Mucosa of descending colon (tissue), 3 donors: ENCODE results near the gene SPANXD. TPM values are rescaled to one million over a fixed set of nuclear protein-coding genes. Genes with fewer than 3 reads are reported as not detected.

Experiments used
- ATAC-seq: fragments of 200-7000 bp; cut with Tn5 transposase; one replicate; pipeline ENCODE4 v1.9.1; 2020; ENCODE audit warnings: mild to moderate bottlenecking, moderate library complexity
- DNase-seq, 3 donors: peaks; one replicate each; pipeline ENCODE4 v3.0.0-alpha.2; 2020
- H3K36me3 ChIP-seq: fragments of 200-600 bp; one replicate; pipeline ENCODE4 v1.8.0; 2021; ENCODE audit warnings: low read depth, mild to moderate bottlenecking
- H3K4me1 ChIP-seq: fragments of 200-600 bp; one replicate; pipeline ENCODE4 v1.8.0; 2021; ENCODE audit warnings: low read depth, mild to moderate bottlenecking
- H3K4me3 ChIP-seq: fragments of 200-600 bp; one replicate; pipeline ENCODE4 v1.8.0; 2021; ENCODE audit warnings: mild to moderate bottlenecking
- H3K9me3 ChIP-seq: fragments of 200-600 bp; one replicate; pipeline ENCODE4 v1.8.0; 2021; ENCODE audit warnings: mild to moderate bottlenecking
- intact Hi-C, 2 donors: fragments of 100-400 bp; cut with DNase I in 1 of 2; cut with micrococcal nuclease in 1 of 2; formaldehyde crosslinking; loops; one replicate each; pipeline versions ENCODE4 v1.11.0 to v1.11.1; 2022; cut with DNase I, micrococcal nuclease
- total RNA-seq, 3 donors: library from RNA; stranded (reverse); fragmentation: NEBNext Ultra II Directional in 2 of 3; extraction: Animal tissue kit (Norgen Biotek cat#: 25700) in 2 of 3; gene quantifications; one replicate each; pipeline versions ENCODE4 v1.2.1 to v1.2.4, GENCODE V29; 2021 to 2023
- TF ChIP-seq, protein P1 (sequence below): fragments of 200-600 bp; IDR thresholded peaks from one replicate; pipeline ENCODE4 v1.8.0; 2022; ENCODE audit warnings: antibody characterized with exemption, mild to moderate bottlenecking
- donor health status: DM: no; HTN: no; CAD: no; lungs with moderate emphysema.
- donor health status: DM: no; HTN: no; CAD: no.
- donor health status: DM: no; HTN: yes; CAD: no.

SPANXD gene
- total RNA-seq, 3 donors from 2014 or later: not detected

- DNase-seq: no peak
- H3K9me3 ChIP-seq: no peaks in the 10 kb centered on the region
- ATAC-seq: no peak
- no peaks in the 10 kb centered on the region for H3K36me3 ChIP-seq
- H3K4me3 ChIP-seq: no peak overlapping the region
- TF ChIP-seq, protein P1, sequence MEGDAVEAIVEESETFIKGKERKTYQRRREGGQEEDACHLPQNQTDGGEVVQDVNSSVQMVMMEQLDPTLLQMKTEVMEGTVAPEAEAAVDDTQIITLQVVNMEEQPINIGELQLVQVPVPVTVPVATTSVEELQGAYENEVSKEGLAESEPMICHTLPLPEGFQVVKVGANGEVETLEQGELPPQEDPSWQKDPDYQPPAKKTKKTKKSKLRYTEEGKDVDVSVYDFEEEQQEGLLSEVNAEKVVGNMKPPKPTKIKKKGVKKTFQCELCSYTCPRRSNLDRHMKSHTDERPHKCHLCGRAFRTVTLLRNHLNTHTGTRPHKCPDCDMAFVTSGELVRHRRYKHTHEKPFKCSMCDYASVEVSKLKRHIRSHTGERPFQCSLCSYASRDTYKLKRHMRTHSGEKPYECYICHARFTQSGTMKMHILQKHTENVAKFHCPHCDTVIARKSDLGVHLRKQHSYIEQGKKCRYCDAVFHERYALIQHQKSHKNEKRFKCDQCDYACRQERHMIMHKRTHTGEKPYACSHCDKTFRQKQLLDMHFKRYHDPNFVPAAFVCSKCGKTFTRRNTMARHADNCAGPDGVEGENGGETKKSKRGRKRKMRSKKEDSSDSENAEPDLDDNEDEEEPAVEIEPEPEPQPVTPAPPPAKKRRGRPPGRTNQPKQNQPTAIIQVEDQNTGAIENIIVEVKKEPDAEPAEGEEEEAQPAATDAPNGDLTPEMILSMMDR: no peak
- no peaks in the 10 kb centered on the region for H3K4me1 ChIP-seq
- intact Hi-C loops: no loop called here
Observed at GRCh38 chrX:141714680-141715079, 16.1 kb upstream of the SPANXD start.

DNA sequence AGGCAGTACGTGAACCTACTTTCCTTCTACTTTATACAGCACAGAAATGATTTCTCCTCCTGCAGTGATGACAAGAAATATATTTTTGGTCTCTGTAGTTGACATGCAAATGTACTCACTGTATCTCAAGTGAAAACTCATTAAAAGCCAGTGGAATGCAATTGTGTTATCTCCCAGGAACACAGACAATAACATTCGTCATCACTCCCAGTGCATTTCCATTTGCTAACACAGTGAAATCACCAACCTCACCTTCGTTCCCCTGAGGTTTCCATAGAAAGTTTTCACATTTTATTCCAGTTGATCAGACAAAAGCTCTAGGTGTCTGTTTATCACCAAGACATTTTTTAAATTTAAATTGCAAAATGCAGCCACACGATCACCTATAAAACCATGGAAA is 2.5 kb upstream of the SPANXD start:
- intact Hi-C loops: no loop called here
- no peak for ATAC-seq
- no peaks in the 10 kb centered on the region for H3K9me3 ChIP-seq

DNA sequence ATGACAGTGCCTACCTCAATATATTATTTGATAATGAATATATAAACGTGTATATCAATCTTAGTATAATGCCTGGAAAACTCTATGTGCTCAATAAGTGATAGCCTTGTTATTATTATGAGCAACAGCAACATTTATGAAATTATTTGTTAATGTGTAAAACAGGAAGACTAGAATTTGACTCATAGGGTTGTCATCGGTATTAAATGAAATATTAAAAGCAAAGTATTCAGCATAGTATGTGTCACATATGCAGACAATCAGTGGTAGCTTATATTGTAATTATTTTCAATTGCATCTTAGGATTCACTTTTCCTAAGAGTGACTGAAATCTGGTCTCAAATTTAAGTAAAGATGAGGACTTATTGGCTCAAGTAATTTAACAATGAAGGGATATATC is 24.6 kb downstream of the SPANXD start:
- DNase-seq: no peak
- intact Hi-C loops: no loop called here
- no peaks in the 10 kb centered on the region for H3K9me3 ChIP-seq
- ATAC-seq: no peak
- TF ChIP-seq, protein P1: no peak
- no peaks in the 10 kb centered on the region for H3K36me3 ChIP-seq
- H3K4me1 ChIP-seq: no peaks in the 10 kb centered on the region
- H3K4me3 ChIP-seq: no peak overlapping the region

More for the DNA sequence above, 2.5 kb upstream of the SPANXD start:
- no peak for DNase-seq
- TF ChIP-seq, protein P1: no peak
- H3K4me1 ChIP-seq: no peaks in the 10 kb centered on the region
- H3K36me3 ChIP-seq: no peaks in the 10 kb centered on the region
- H3K4me3 ChIP-seq: no peak overlapping the region

DNA sequence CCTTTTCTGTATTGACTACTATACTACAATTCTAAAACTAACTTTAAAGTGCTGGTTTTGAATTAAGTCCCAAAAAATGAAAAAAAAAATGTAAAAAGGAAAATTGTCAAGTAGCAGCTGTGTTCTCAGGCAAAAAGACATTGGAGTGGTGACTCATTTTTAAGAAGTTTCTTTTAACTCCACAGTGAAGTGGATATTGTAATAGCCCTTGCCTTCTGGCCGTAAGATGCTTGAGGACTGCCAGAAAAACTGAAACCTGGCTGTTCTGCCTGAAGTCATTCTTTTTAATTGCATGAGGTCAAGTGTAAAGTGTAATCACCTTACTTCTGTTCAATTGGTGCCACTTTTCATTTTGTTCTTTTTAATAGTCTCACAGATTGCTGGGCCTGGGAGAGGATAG is 28.9 kb downstream of the SPANXD start:
- H3K9me3 ChIP-seq: no peaks in the 10 kb centered on the region
- no peak for ATAC-seq
- intact Hi-C loops: no loop called here
- no peaks in the 10 kb centered on the region for H3K4me1 ChIP-seq
- TF ChIP-seq, protein P1: no peak
- no peak for DNase-seq
- H3K36me3 ChIP-seq: no peaks in the 10 kb centered on the region
- no peak overlapping the region for H3K4me3 ChIP-seq

DNA sequence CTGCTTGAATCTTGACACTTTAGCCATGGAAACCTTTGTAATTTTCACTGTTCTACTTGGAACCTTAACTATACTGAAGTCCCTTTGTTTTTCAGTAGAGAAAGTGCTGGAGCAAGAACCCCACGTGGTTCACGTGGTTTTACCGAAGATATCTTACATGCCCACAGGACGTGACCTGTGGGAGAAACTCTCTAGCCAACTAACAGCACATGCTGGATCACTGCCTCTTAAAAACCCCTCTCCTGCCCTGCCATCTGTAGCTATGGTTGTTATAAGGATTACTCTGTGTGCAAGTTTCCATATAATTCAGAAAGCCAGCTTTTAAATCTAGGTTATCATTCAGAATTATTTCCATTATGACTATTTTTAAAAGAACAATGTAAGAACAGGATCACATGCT is 30.2 kb downstream of the SPANXD start:
- Histone ChIP-seq H3K36me3 (no peaks in the 10 kb centered on the region), H3K4me3 (no peak overlapping the region), H3K4me1 (no peaks in the 10 kb centered on the region), H3K9me3 (no peaks in the 10 kb centered on the region)
- intact Hi-C loops: no loop called here
- DNase-seq (no peak), ATAC-seq (no peak)
- TF ChIP-seq, protein P1: no peak

DNA sequence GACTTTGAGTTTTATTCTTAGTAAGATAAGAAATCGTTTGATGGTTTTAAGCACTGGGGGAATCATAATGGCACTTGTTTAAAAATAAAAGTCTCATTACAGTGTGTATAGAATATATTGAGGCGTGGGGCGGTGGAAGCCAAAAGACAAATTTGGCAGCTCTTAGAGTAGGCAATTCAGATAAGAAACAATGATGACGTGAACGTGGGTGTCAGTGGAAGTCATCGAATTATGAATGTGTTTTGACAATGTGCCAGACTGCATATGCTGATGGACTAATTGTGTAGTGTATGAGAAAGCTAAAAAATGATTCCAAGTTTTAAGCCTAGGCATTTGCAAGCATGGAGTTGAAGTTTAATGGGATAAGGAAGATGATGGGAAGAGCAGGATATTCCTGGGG is 35.8 kb downstream of the SPANXD start:
- H3K36me3 ChIP-seq: no peaks in the 10 kb centered on the region
- no peaks in the 10 kb centered on the region for H3K4me1 ChIP-seq
- intact Hi-C loops: no loop called here
- TF ChIP-seq, protein P1: no peak
- no peak overlapping the region for H3K4me3 ChIP-seq
- no peaks in the 10 kb centered on the region for H3K9me3 ChIP-seq
- DNase-seq: no peak
- ATAC-seq: no peak
